HG03457 (cell line): Measurements from ENCODE around the gene ASPHD2.

Source experiments
- ATAC-seq: cut with Tn5 transposase; IDR thresholded peaks from one replicate; pipeline ENCODE4 v1.9.1; 2021; ENCODE audit warnings: moderate number of reproducible peaks; ENCODE audit not compliant: unreplicated experiment

Gene ASPHD2

GRCh38 chr22:26471522-26471921 is 42.5 kb downstream of the ASPHD2 start:
- ATAC-seq = no peak

- no peak for ATAC-seq
Measured at GRCh38 chr22:26474682-26475081, 45.6 kb downstream of the ASPHD2 start.

GRCh38 chr22:26476705-26477340 is 47.8 kb downstream of the ASPHD2 start:
- ATAC-seq = no peak

GRCh38 chr22:26477341-26477731 is 48.3 kb downstream of the ASPHD2 start:
- ATAC-seq = no peak

- no peak for ATAC-seq
Measured at GRCh38 chr22:26479043-26479791, 50.2 kb downstream of the ASPHD2 start.

GRCh38 chr22:26479792-26480610 is 50.9 kb downstream of the ASPHD2 start:
- ATAC-seq = no peak

GRCh38 chr22:26480611-26480932 is 51.5 kb downstream of the ASPHD2 start:
- ATAC-seq = no peak

GRCh38 chr22:26481112-26481693 is 52.1 kb downstream of the ASPHD2 start:
- no peak for ATAC-seq

- no peak for ATAC-seq
Measured at GRCh38 chr22:26481694-26482093, 52.6 kb downstream of the ASPHD2 start.

- no peak for ATAC-seq
Measured at GRCh38 chr22:26482161-26482560, 53.1 kb downstream of the ASPHD2 start.

GRCh38 chr22:26483043-26483438 is 54.0 kb downstream of the ASPHD2 start:
- no peak for ATAC-seq

GRCh38 chr22:26483439-26484359 is 54.6 kb downstream of the ASPHD2 start, which contains the start of the genes HPS4 and SRRD:
TSS of gene HPS4 (minus strand) at chr22:26483783. CDS start at chr22:26481762, 2,021 bp downstream.
TSS of gene SRRD (plus strand) at chr22:26483877. CDS start at chr22:26483891, 14 bp downstream.
- ATAC-seq = peak; percentile 38

GRCh38 chr22:26484360-26484706 is 55.3 kb downstream of the ASPHD2 start:
- ATAC-seq = no peak

GRCh38 chr22:26485013-26485412 is 56.0 kb downstream of the ASPHD2 start:
- ATAC-seq = no peak

- no peak for ATAC-seq
Measured at GRCh38 chr22:26485806-26486390, 56.8 kb downstream of the ASPHD2 start.

GRCh38 chr22:26486394-26486793 is 57.3 kb downstream of the ASPHD2 start:
- no peak for ATAC-seq

GRCh38 chr22:26487996-26488395 is 58.9 kb downstream of the ASPHD2 start:
- ATAC-seq = no peak

- ATAC-seq = no peak
Measured at GRCh38 chr22:26489447-26490036, 60.5 kb downstream of the ASPHD2 start.

GRCh38 chr22:26492220-26492619 is 63.2 kb downstream of the ASPHD2 start:
- no peak for ATAC-seq

- no peak for ATAC-seq
Measured at GRCh38 chr22:26494506-26494905, 65.4 kb downstream of the ASPHD2 start.
